Jurkat, Clone E6-1 (cell line): ENCODE results near the gene KCNA3.

Experiments used
- DNase-seq: peaks from one replicate; pipeline ENCODE4 v3.0.0-alpha.2; 2011; ENCODE audit warnings: low read depth, low spot score
- H3K4me3 ChIP-seq: 2 replicates; pipeline ENCODE4 v1.5.1; 2011; ENCODE audit warnings: mild to moderate bottlenecking, low read length, control low read depth, moderate library complexity

KCNA3 gene

GRCh38 chr1:110645821-110646735, 28.7 kb downstream of the KCNA3 start:
- no peak for DNase-seq
- no peak overlapping the region for H3K4me3 ChIP-seq

GRCh38 chr1:110645211-110645610, 29.5 kb downstream of the KCNA3 start:
- H3K4me3 ChIP-seq = no peak overlapping the region
- DNase-seq = no peak

GRCh38 chr1:110643879-110644472, 30.8 kb downstream of the KCNA3 start:
- DNase-seq = no peak

GRCh38 chr1:110639724-110640386, 34.9 kb downstream of the KCNA3 start:
- DNase-seq = no peak
- no peak overlapping the region for H3K4me3 ChIP-seq

More at GRCh38 chr1:110643879-110644472, 30.8 kb downstream of the KCNA3 start:
- no peak overlapping the region for H3K4me3 ChIP-seq

GRCh38 chr1:110638556-110638955, 36.2 kb downstream of the KCNA3 start:
- no peak for DNase-seq
- H3K4me3 ChIP-seq = no peak overlapping the region

- no peak overlapping the region for H3K4me3 ChIP-seq
- DNase-seq = no peak
These were observed 36.7 kb downstream of the KCNA3 start for GRCh38 chr1:110638058-110638457.

- no peak overlapping the region for H3K4me3 ChIP-seq
- peak; percentile 42 for DNase-seq
These were observed 37.3 kb downstream of the KCNA3 start for GRCh38 chr1:110637475-110637874.

- DNase-seq = peak; percentile 77
- H3K4me3 ChIP-seq = no peak overlapping the region
These were observed 38.4 kb downstream of the KCNA3 start for GRCh38 chr1:110636149-110636935.

GRCh38 chr1:110635434-110635833, 39.3 kb downstream of the KCNA3 start:
- no peak overlapping the region for H3K4me3 ChIP-seq
- no peak for DNase-seq

- no peak overlapping the region for H3K4me3 ChIP-seq
- DNase-seq = no peak
These were observed 40.1 kb downstream of the KCNA3 start for GRCh38 chr1:110634455-110635311.

GRCh38 chr1:110634086-110634454, 40.7 kb downstream of the KCNA3 start:
- H3K4me3 ChIP-seq = no peak overlapping the region
- DNase-seq = no peak

- no peak overlapping the region for H3K4me3 ChIP-seq
- DNase-seq = no peak
These were observed 41.1 kb downstream of the KCNA3 start for GRCh38 chr1:110633646-110634030.

- DNase-seq = no peak
- H3K4me3 ChIP-seq = no peak overlapping the region
These were observed 42.7 kb downstream of the KCNA3 start for GRCh38 chr1:110631836-110632620.

GRCh38 chr1:110630839-110631663, 43.7 kb downstream of the KCNA3 start:
- H3K4me3 ChIP-seq = peak overlapping the region; percentile 33
- DNase-seq = peak; percentile 95

- H3K4me3 ChIP-seq = no peak overlapping the region
- DNase-seq = no peak
These were observed 46.2 kb downstream of the KCNA3 start for GRCh38 chr1:110628323-110629105.

- no peak for DNase-seq
- no peak overlapping the region for H3K4me3 ChIP-seq
These were observed 47.0 kb downstream of the KCNA3 start for GRCh38 chr1:110627764-110628163.
